H1 (cell line): ENCODE data around the gene SENP6. TPM values are rescaled to one million over a fixed set of nuclear protein-coding genes. Genes with fewer than 3 reads are reported as not detected.

Source experiments
- BACH1 ChIP-seq: IDR thresholded peaks from 2 replicates; pipeline ENCODE4 v1.6.1; 2012; ENCODE audit warnings: low read length, improper control_type of control experiment
- EGR1 ChIP-seq: IDR thresholded peaks from 2 replicates; pipeline ENCODE4 v1.6.1; 2011; ENCODE audit warnings: low read depth, low read length, borderline replicate concordance
- NRF1 ChIP-seq: IDR thresholded peaks from 2 replicates; pipeline ENCODE4 v1.6.1; 2011; ENCODE audit warnings: mild to moderate bottlenecking, low read depth, low read length, improper control_type of control experiment
- PHF8 ChIP-seq: fragments of 200-600 bp; sonication (generic); conservative IDR thresholded peaks from 2 replicates; pipeline ENCODE4 v1.7.1; 2012; ENCODE audit warnings: low read depth, mild to moderate bottlenecking, inconsistent platforms, low read length, moderate library complexity
- RNF2 ChIP-seq: fragments of 200-900, 300-1000 bp; sonication (generic); IDR thresholded peaks from 2 replicates; pipeline ENCODE4 v1.7.1; 2016; ENCODE audit warnings: borderline replicate concordance, low read depth, mild to moderate bottlenecking, antibody characterized with exemption, low read length; ENCODE audit not compliant: poor library complexity, severe bottlenecking; ENCODE audit errors: missing control alignments
- polyA plus RNA-seq, 7 experiments: library from polyadenylated mRNA; depleted of rRNA in 3 of 7; stranded (reverse) in 5 of 7; unstranded in 2 of 7; fragments of >200 nt in 5 of 7; fragments of 200-250 nt in 2 of 7; gene quantifications; 1 replicate in 5 of 7; 2 replicates in 1 of 7; 4 replicates in 1 of 7; pipeline versions ENCODE4 v1.2.1 to v1.2.3, GENCODE V29; 2011 to 2013; ENCODE audit warnings: missing spikeins in 2 of 7, mixed read lengths in 2 of 7
- total RNA-seq: library from RNA; stranded (reverse); fragmentation: NEBNext Ultra II Directional; extraction: Animal tissue kit (Norgen Biotek cat#: 25700); gene quantifications from 2 replicates; pipeline ENCODE4 v1.2.1, GENCODE V29; 2021

Gene SENP6
- total and polyA plus RNA-seq, 2 of the 8 experiments (the other 6 are each of a cell fraction or from before 2014, with no cell fraction given), result 13.8 to 103 TPM

DNA sequence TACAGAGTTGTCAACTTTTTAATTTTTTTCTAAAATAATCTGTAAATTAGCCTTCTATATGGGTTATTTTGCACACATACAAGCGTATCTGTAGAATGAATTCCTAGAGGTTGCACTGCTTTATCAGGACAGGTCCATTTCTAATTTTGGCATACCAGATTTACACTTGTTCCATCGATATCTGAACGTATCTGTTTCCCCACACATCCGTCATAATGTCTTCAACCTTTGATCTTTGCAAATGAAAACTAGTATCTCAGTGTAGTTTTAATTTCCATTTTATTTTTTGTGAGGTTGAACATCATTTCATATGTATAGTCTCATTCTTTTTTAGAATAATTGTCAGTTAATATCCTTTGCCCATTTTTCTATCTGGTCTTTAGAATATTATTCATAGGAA, 22.7 kb downstream of the SENP6 start (continued):
- TF ChIP-seq RNF2, result no peak
- no peak for TF ChIP-seq PHF8
- no peak for TF ChIP-seq BACH1
- no peak for TF ChIP-seq EGR1
- no peak for TF ChIP-seq NRF1
